IMR-90 (cell line): ENCODE results near the gene TMCC1. TPM values are rescaled to one million over a fixed set of nuclear protein-coding genes. Genes with fewer than 3 reads are reported as not detected.

Source experiments
- ATAC-seq: fragments of 200-7000 bp; cut with Tn5 transposase; 2 replicates; pipeline ENCODE4 v1.9.1; 2020; ENCODE audit warnings: low read depth, mild to moderate bottlenecking, moderate library complexity
- BruUV-seq: library from RNA; stranded (reverse); fragments of 400-500 nt; replicated peaks from 2 replicates; lab custom pipeline; 2021; lab: Mats Ljungman, UMichigan
- CTCF ChIA-PET: fragments of 300-600 bp; formaldehyde crosslinking; extraction: SDS; loops from one replicate; lab custom pipeline; 2021; ENCODE audit warnings: antibody characterized with exemption; lab: Yijun Ruan, JAX
- POLR2A ChIA-PET: fragments of 300-600 bp; sonication (Branson Sonifier 250); formaldehyde crosslinking; loops from one replicate; lab custom pipeline; 2022; ENCODE audit warnings: antibody characterized with exemption; ENCODE audit not compliant: unreplicated experiment; lab: Charles Lee
- DNase-seq: peaks from one replicate; pipeline ENCODE4 v3.0.0; 2013
- H2AFZ ChIP-seq: replicated peaks from 2 replicates; pipeline ENCODE3; 2013; ENCODE audit warnings: low read length, mild to moderate bottlenecking; ENCODE audit not compliant: poor library complexity
- H2AK5ac ChIP-seq: 2 replicates; pipeline ENCODE4 v1.6.1; 2013; ENCODE audit warnings: low read depth, low read length, inconsistent platforms
- H2AK9ac ChIP-seq: replicated peaks from 2 replicates; pipeline ENCODE3; 2013; ENCODE audit warnings: mild to moderate bottlenecking, low read depth, low read length, moderate library complexity; ENCODE audit not compliant: poor library complexity
- H2BK120ac ChIP-seq: 2 replicates; pipeline ENCODE4 v1.6.1; 2013; ENCODE audit warnings: low read depth, low read length, inconsistent platforms
- H2BK15ac ChIP-seq: 3 replicates; pipeline ENCODE4 v1.6.1; 2013; ENCODE audit warnings: low read depth, low read length, inconsistent platforms
- H2BK20ac ChIP-seq: 2 replicates; pipeline ENCODE4 v1.6.1; 2013; ENCODE audit warnings: low read depth, mild to moderate bottlenecking, inconsistent platforms, low read length, moderate library complexity
- H2BK5ac ChIP-seq: 2 replicates; pipeline ENCODE4 v1.6.1; 2013; ENCODE audit warnings: mild to moderate bottlenecking, low read depth, low read length, inconsistent platforms; ENCODE audit not compliant: poor library complexity, severe bottlenecking
- H3K14ac ChIP-seq: replicated peaks from 2 replicates; pipeline ENCODE4 v1.6.1; 2013; ENCODE audit warnings: low read depth, low read length, inconsistent platforms
- H3K18ac ChIP-seq: 2 replicates; pipeline ENCODE4 v1.6.1; 2013; ENCODE audit warnings: low read depth, low read length, control low read depth
- H3K23ac ChIP-seq: 2 replicates; pipeline ENCODE4 v1.6.1; 2013; ENCODE audit warnings: low read depth, low read length, inconsistent platforms
- H3K27ac ChIP-seq: 2 replicates; pipeline ENCODE4 v1.5.1; 2013; ENCODE audit warnings: mild to moderate bottlenecking, control low read depth, low read length; ENCODE audit not compliant: insufficient read depth
- H3K27me3 ChIP-seq: 2 replicates; pipeline ENCODE4 v1.6.1; 2013; ENCODE audit warnings: low read length; ENCODE audit not compliant: control insufficient read depth, insufficient read depth
- H3K36me3 ChIP-seq: 2 replicates; pipeline ENCODE4 v1.6.1; 2013; ENCODE audit warnings: low read length, mixed read lengths; ENCODE audit not compliant: control insufficient read depth, insufficient read depth
- H3K4ac ChIP-seq: 2 replicates; pipeline ENCODE4 v1.6.1; 2013; ENCODE audit warnings: low read depth, low read length, inconsistent platforms
- H3K4me1 ChIP-seq: 2 replicates; pipeline ENCODE4 v1.6.1; 2013; ENCODE audit warnings: low read length, mixed read lengths; ENCODE audit not compliant: control insufficient read depth, insufficient read depth
- H3K4me2 ChIP-seq: 2 replicates; pipeline ENCODE4 v1.6.1; 2013; ENCODE audit warnings: low read depth, mild to moderate bottlenecking, control low read depth, low read length, moderate library complexity
- H3K4me3 ChIP-seq: 2 replicates; pipeline ENCODE4 v1.5.1; 2013; ENCODE audit warnings: low read depth, mild to moderate bottlenecking, control low read depth, low read length, moderate library complexity; ENCODE audit not compliant: insufficient read depth
- H3K56ac ChIP-seq: 2 replicates; pipeline ENCODE4 v1.6.1; 2013; ENCODE audit warnings: low read length, inconsistent platforms; ENCODE audit not compliant: insufficient read depth; ENCODE audit errors: extremely low read depth
- H3K79me1 ChIP-seq, 2 experiments: 2 replicates each; pipeline ENCODE4 v1.6.1; 2013; ENCODE audit warnings: low read length in 2 of 2, inconsistent platforms in 1 of 2, low read depth in 1 of 2
- H3K9ac ChIP-seq: 2 replicates; pipeline ENCODE4 v1.6.1; 2013; ENCODE audit warnings: low read depth, low read length, control low read depth
- H3K9me1 ChIP-seq: 2 replicates; pipeline ENCODE4 v1.6.1; 2013; ENCODE audit warnings: low read length, inconsistent platforms; ENCODE audit not compliant: insufficient read depth
- H3K9me3 ChIP-seq: 2 replicates; pipeline ENCODE4 v1.6.1; 2013; ENCODE audit warnings: low read length; ENCODE audit not compliant: control insufficient read depth, insufficient read depth
- H4K20me1 ChIP-seq: 2 replicates; pipeline ENCODE4 v1.6.1; 2013; ENCODE audit warnings: low read length, inconsistent platforms; ENCODE audit not compliant: insufficient read depth
- H4K5ac ChIP-seq: 2 replicates; pipeline ENCODE4 v1.6.1; 2013; ENCODE audit warnings: mild to moderate bottlenecking, low read depth, low read length, control low read depth
- H4K8ac ChIP-seq, 2 experiments: 2 replicates each; pipeline ENCODE4 v1.6.1; 2013; ENCODE audit warnings: low read depth in 2 of 2, low read length in 2 of 2, control low read depth in 1 of 2, inconsistent platforms in 1 of 2
- H4K91ac ChIP-seq: 2 replicates; pipeline ENCODE4 v1.6.1; 2013; ENCODE audit warnings: low read depth, low read length, inconsistent platforms; ENCODE audit not compliant: insufficient read depth
- BHLHE40 ChIP-seq: fragments of 150-350 bp; IDR thresholded peaks from 2 replicates; pipeline ENCODE4 v1.6.1; 2016; ENCODE audit warnings: mild to moderate bottlenecking, low read depth, low read length
- CHD1 ChIP-seq: IDR thresholded peaks from 2 replicates; pipeline ENCODE4 v1.6.1; 2012; ENCODE audit warnings: low read depth, low read length, improper control_type of control experiment
- MAZ ChIP-seq: IDR thresholded peaks from 2 replicates; pipeline ENCODE4 v1.6.1; 2012; ENCODE audit warnings: low read depth, mild to moderate bottlenecking, low read length, improper control_type of control experiment, moderate library complexity, borderline replicate concordance
- MXI1 ChIP-seq: IDR thresholded peaks from 2 replicates; pipeline ENCODE4 v1.6.1; 2012; ENCODE audit warnings: low read depth, mild to moderate bottlenecking, low read length, moderate library complexity, borderline replicate concordance
- NFE2L2 ChIP-seq: fragments of 150-350 bp; IDR thresholded peaks from 2 replicates; pipeline ENCODE4 v1.6.1; 2016; ENCODE audit warnings: low read depth, mild to moderate bottlenecking, low read length
- WGBS, 2 experiments: methylation state at CpG; one replicate each; pipeline versions ENCODE4 v1.1.5 to v1.1.7; 2013; ENCODE audit warnings: missing lambda C conversion rate in 2 of 2; ENCODE audit not compliant: insufficient read length in 1 of 2; ENCODE audit errors: extremely low coverage in 2 of 2; 5-methylcytosine and 5-hydroxymethylcytosine counted together
- dilution Hi-C: fragments of 300-500 bp; cut with HindIII; formaldehyde crosslinking; loops from one replicate; pipeline ENCODE4 v1.14.3; 2018; ENCODE audit warnings: low sequenced_read_pairs; ENCODE audit not compliant: unreplicated experiment
- in situ Hi-C: fragments of 300-500 bp; cut with MboI; formaldehyde crosslinking; loops from 3 replicates; pipeline ENCODE4 v1.14.3; 2019; ENCODE audit warnings: low sequenced_read_pairs, inconsistent platforms, mixed read lengths
- intact Hi-C: fragments of 100-400 bp; cut with micrococcal nuclease; formaldehyde crosslinking; loops from 2 replicates; pipeline ENCODE4 v1.10.0; 2022
- polyA plus RNA-seq, 3 experiments: library from polyadenylated mRNA; depleted of rRNA; stranded (reverse); fragments of >200 nt; gene quantifications; 2 replicates each; pipeline ENCODE4 v1.2.3, GENCODE V29; 2012; ENCODE audit warnings: low replicate concordance in 1 of 3
- total RNA-seq: library from RNA; depleted of rRNA; stranded (reverse); fragments of >200 nt; gene quantifications from 2 replicates; pipeline ENCODE4 v1.2.3, GENCODE V29; 2012
- TF ChIP-seq, protein P1 (sequence below): fragments of 150-350 bp; IDR thresholded peaks from 2 replicates; pipeline ENCODE4 v1.6.1; 2016; ENCODE audit warnings: low read depth, mild to moderate bottlenecking, low read length, moderate library complexity, borderline replicate concordance
- TF ChIP-seq, protein P2 (sequence below): fragments of 150-350 bp; IDR thresholded peaks from 2 replicates; pipeline ENCODE4 v1.6.1; 2017; ENCODE audit warnings: mild to moderate bottlenecking, antibody characterized with exemption, low read length, low read depth

Gene TMCC1
- total and polyA plus RNA-seq, 2 of the 4 experiments (the other 2 are of a cell fraction) = 5.0 to 7.3 TPM

DNA sequence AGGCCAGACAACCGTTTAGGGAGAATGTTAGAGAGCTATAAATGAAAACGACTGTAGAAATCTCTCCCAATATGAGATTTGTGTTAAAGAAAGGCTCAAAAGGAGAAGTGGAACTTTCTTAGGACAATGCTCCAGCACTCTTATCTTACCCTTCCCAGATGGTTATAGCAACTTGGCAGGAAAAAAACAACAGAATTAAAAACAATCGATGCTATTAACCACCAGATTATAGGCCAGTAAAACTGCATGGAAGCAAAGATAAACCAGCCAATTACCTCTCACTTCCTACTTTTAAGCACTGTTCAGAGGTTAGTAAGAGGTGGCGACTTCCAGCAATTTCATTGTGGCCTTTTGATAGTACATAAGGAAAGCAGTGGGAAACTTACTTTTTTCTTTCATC, 72.9 kb downstream of the TMCC1 start:
- Histone ChIP-seq H3K4me1 (no peaks in the 10 kb centered on the region), H3K4me2 (no peak overlapping the region), H3K36me3 (0 out of 2 replicates have a peak, but pooled peaks cover 2% of the 10 kb centered on the region), H3K27ac (no peak overlapping the region), H3K14ac (no peak overlapping the region), H3K18ac (no peak overlapping the region), H2BK20ac (no peak overlapping the region), H3K9ac (no peak overlapping the region), H4K91ac (no peak overlapping the region), H2BK120ac (no peak overlapping the region), H3K9me1 (no peaks in the 10 kb centered on the region), H2AK5ac (no peak overlapping the region), H3K23ac (no peak overlapping the region), H4K5ac (no peak overlapping the region), H4K20me1 (no peaks in the 10 kb centered on the region), H2BK15ac (no peak overlapping the region), H3K27me3 (no peaks in the 10 kb centered on the region), H3K79me1 (peaks cover 0 to 5% of the 10 kb centered on the region in 2 experiments; a peak in 2 of 4 replicates), H2AK9ac (no peak overlapping the region), H3K4ac (no peak overlapping the region), H3K56ac (no peak overlapping the region), H2BK5ac (no peak overlapping the region), H3K4me3 (no peak overlapping the region), H4K8ac (no peak overlapping the region), H3K9me3 (no peaks in the 10 kb centered on the region), H2AFZ (no peak overlapping the region)
- CTCF ChIA-PET = interaction anchor here (0.6 kb wide), 1 partner anchor 157 kb away, joined by 3 read pairs; no protein-coding TSS in a partner anchor
- dilution Hi-C loops = no loop called here
- POLR2A ChIA-PET = interaction anchor here (0.6 kb wide), 1 partner anchor 13 kb away, joined by 4 read pairs; no protein-coding TSS in a partner anchor
- TF ChIP-seq, protein P1, sequence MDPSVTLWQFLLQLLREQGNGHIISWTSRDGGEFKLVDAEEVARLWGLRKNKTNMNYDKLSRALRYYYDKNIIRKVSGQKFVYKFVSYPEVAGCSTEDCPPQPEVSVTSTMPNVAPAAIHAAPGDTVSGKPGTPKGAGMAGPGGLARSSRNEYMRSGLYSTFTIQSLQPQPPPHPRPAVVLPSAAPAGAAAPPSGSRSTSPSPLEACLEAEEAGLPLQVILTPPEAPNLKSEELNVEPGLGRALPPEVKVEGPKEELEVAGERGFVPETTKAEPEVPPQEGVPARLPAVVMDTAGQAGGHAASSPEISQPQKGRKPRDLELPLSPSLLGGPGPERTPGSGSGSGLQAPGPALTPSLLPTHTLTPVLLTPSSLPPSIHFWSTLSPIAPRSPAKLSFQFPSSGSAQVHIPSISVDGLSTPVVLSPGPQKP = no peak
- TF ChIP-seq, protein P2, sequence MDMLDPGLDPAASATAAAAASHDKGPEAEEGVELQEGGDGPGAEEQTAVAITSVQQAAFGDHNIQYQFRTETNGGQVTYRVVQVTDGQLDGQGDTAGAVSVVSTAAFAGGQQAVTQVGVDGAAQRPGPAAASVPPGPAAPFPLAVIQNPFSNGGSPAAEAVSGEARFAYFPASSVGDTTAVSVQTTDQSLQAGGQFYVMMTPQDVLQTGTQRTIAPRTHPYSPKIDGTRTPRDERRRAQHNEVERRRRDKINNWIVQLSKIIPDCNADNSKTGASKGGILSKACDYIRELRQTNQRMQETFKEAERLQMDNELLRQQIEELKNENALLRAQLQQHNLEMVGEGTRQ = no peak
- TF ChIP-seq MAZ (no peak), NFE2L2 (no peak), CHD1 (no peak), MXI1 (no peak), BHLHE40 (no peak)
- no TSS peak for BruUV-seq
- in situ Hi-C loops = loop anchor here (5.0 kb wide), 2 partner anchors 168 to 328 kb away; no protein-coding TSS in a partner anchor
- intact Hi-C loops = no loop called here
- ATAC-seq = no peak
- DNase-seq = no peak
- no CpG with 5 or more reads among the region's 4 CpGs for WGBS, 2 experiments
